Measurements from ENCODE around the gene KCND2. TPM values are rescaled to one million over a fixed set of nuclear protein-coding genes. Genes with fewer than 3 reads are reported as not detected.

The KCND2 gene
- total and polyA plus RNA-seq, 7 donors: under 0.01 to 3.3 (median 1.3) TPM; not detected in 1

GRCh38 chr7:120370954-120371353, 98.0 kb downstream of the KCND2 start:
- no peak for TF ChIP-seq POLR2A (IDR thresholded peaks at IDR 0.05)
- no peak for TF ChIP-seq POLR2AphosphoS5 (IDR thresholded peaks at IDR 0.05)
- TF ChIP-seq CTCF (IDR thresholded peaks at IDR 0.05): no peak
- TF ChIP-seq EP300 (IDR thresholded peaks at IDR 0.05): no peak
- Histone ChIP-seq H3K27me3 (no peaks in the 10 kb centered on the region), H3K36me3 (no peaks in the 10 kb centered on the region), H3K4me3 (no peak overlapping the region), H3K9me3 (no peaks in the 10 kb centered on the region), H3K27ac (no peak overlapping the region), H3K4me1 (no peaks in the 10 kb centered on the region)
- DNase-seq: no peak
- WGBS, 2 donors: 60 to 68% methylated on average over 2 of the region's 2 CpGs
- intact Hi-C loops (cut with DNase I): no loop called here

- Histone ChIP-seq H3K27ac (no peak overlapping the region), H3K4me3 (no peak overlapping the region), H3K9me3 (no peaks in the 10 kb centered on the region), H3K4me1 (no peaks in the 10 kb centered on the region), H3K27me3 (no peaks in the 10 kb centered on the region), H3K36me3 (no peaks in the 10 kb centered on the region)
- intact Hi-C loops (cut with DNase I): no loop called here
- no peak for DNase-seq
- TF ChIP-seq POLR2A (IDR thresholded peaks at IDR 0.05) (no peak), CTCF (IDR thresholded peaks at IDR 0.05) (no peak), POLR2AphosphoS5 (IDR thresholded peaks at IDR 0.05) (no peak), EP300 (IDR thresholded peaks at IDR 0.05) (no peak)
Observed at GRCh38 chr7:120373174-120373573, 100.2 kb downstream of the KCND2 start.

- TF ChIP-seq POLR2A (IDR thresholded peaks at IDR 0.05) (no peak), EP300 (IDR thresholded peaks at IDR 0.05) (no peak), POLR2AphosphoS5 (IDR thresholded peaks at IDR 0.05) (no peak), CTCF (IDR thresholded peaks at IDR 0.05) (no peak)
- Histone ChIP-seq H3K27me3 (no peaks in the 10 kb centered on the region), H3K36me3 (no peaks in the 10 kb centered on the region), H3K4me3 (no peak overlapping the region), H3K27ac (no peak overlapping the region), H3K9me3 (no peaks in the 10 kb centered on the region), H3K4me1 (no peaks in the 10 kb centered on the region)
- DNase-seq: no peak
- intact Hi-C loops (cut with DNase I): no loop called here
Observed at GRCh38 chr7:120394595-120394994, 121.6 kb downstream of the KCND2 start.

GRCh38 chr7:120395526-120396019, 122.6 kb downstream of the KCND2 start:
- intact Hi-C loops (cut with DNase I): no loop called here
- 55 to 74% methylated on average over 3 of the region's 3 CpGs for WGBS, 2 donors
- Histone ChIP-seq H3K36me3 (no peaks in the 10 kb centered on the region), H3K4me1 (no peaks in the 10 kb centered on the region), H3K27me3 (no peaks in the 10 kb centered on the region), H3K27ac (no peak overlapping the region), H3K4me3 (no peak overlapping the region), H3K9me3 (no peaks in the 10 kb centered on the region)
- DNase-seq: no peak
- TF ChIP-seq POLR2AphosphoS5 (IDR thresholded peaks at IDR 0.05) (no peak), CTCF (IDR thresholded peaks at IDR 0.05) (no peak)

GRCh38 chr7:120398284-120399000, 125.5 kb downstream of the KCND2 start:
- no peaks in the 10 kb centered on the region for H3K36me3 ChIP-seq
- no peak for DNase-seq
- WGBS, 2 donors: 75 to 80% methylated on average over 3 of the region's 3 CpGs
- H3K9me3 ChIP-seq: no peaks in the 10 kb centered on the region
- intact Hi-C loops (cut with DNase I): no loop called here
- TF ChIP-seq POLR2A (IDR thresholded peaks at IDR 0.05): no peak
- no peak for TF ChIP-seq POLR2AphosphoS5 (IDR thresholded peaks at IDR 0.05)
- no peak overlapping the region for H3K4me3 ChIP-seq
- H3K27ac ChIP-seq: no peak overlapping the region
- H3K4me1 ChIP-seq: peaks cover 0 to 16% (median 9%) of the 10 kb centered on the region in 4 donors
- H3K27me3 ChIP-seq: no peaks in the 10 kb centered on the region
